ENCODE data around the gene EML4. TPM values are rescaled to one million over a fixed set of nuclear protein-coding genes. Genes with fewer than 3 reads are reported as not detected.

Gene EML4
- total and polyA plus RNA-seq, 9 donors, result 11.6 to 46.5 (median 31.5) TPM

GRCh38 chr2:42298996-42299754, 130.0 kb downstream of the EML4 start:
- intact Hi-C loops (cut with DNase I), result no loop called here
- DNase-seq, result no peak
- no peaks in the 10 kb centered on the region for H3K27me3 ChIP-seq
- 95 to 97% (median 96%) methylated on average over 3 of the region's 3 CpGs for WGBS, 3 donors
- H3K9me3 ChIP-seq, result no peaks in the 10 kb centered on the region
- H3K4me3 ChIP-seq, result no peak overlapping the region
- no peaks in the 10 kb centered on the region for H3K4me1 ChIP-seq (ENCODE audit: insufficient read depth)
- H3K36me3 ChIP-seq, result no peaks in the 10 kb centered on the region
- no peak overlapping the region for H3K27ac ChIP-seq
- TF ChIP-seq CTCF (IDR thresholded peaks at IDR 0.05) (no peak), EP300 (IDR thresholded peaks at IDR 0.05) (no peak), POLR2A (IDR thresholded peaks at IDR 0.05) (no peak)

- Histone ChIP-seq H3K27me3 (no peaks in the 10 kb centered on the region), H3K9me3 (no peaks in the 10 kb centered on the region), H3K36me3 (no peaks in the 10 kb centered on the region), H3K4me1 (ENCODE audit: insufficient read depth) (no peaks in the 10 kb centered on the region), H3K27ac (no peak overlapping the region), H3K4me3 (no peak overlapping the region)
- TF ChIP-seq CTCF (IDR thresholded peaks at IDR 0.05), result no peak
- TF ChIP-seq POLR2A (IDR thresholded peaks at IDR 0.05), result no peak
- no peak for TF ChIP-seq EP300 (IDR thresholded peaks at IDR 0.05)
- DNase-seq, result no peak
- intact Hi-C loops (cut with DNase I), result no loop called here
- WGBS, 3 donors, result 52 to 62% (median 54%) methylated on average over 2 of the region's 2 CpGs
Observed at GRCh38 chr2:42300527-42300926, 131.4 kb downstream of the EML4 start.

GRCh38 chr2:42303252-42303651, 134.1 kb downstream of the EML4 start:
- TF ChIP-seq CTCF (IDR thresholded peaks at IDR 0.05), result no peak
- no peak for TF ChIP-seq EP300 (IDR thresholded peaks at IDR 0.05)
- no peak for TF ChIP-seq POLR2A (IDR thresholded peaks at IDR 0.05)
- Histone ChIP-seq H3K4me1 (ENCODE audit: insufficient read depth) (no peaks in the 10 kb centered on the region), H3K36me3 (no peaks in the 10 kb centered on the region), H3K27me3 (no peaks in the 10 kb centered on the region), H3K9me3 (no peaks in the 10 kb centered on the region), H3K4me3 (no peak overlapping the region), H3K27ac (no peak overlapping the region)
- intact Hi-C loops (cut with DNase I), result no loop called here
- no peak for DNase-seq
- 86 to 92% (median 87%) methylated on average over 3 of the region's 3 CpGs for WGBS, 3 donors

GRCh38 chr2:42304059-42304713, 135.0 kb downstream of the EML4 start:
- H3K4me3 ChIP-seq, result no peak overlapping the region
- H3K36me3 ChIP-seq, result no peaks in the 10 kb centered on the region
- intact Hi-C loops (cut with DNase I), result no loop called here
- 92 to 96% (median 95%) methylated on average over 2 of the region's 2 CpGs for WGBS, 3 donors
- no peaks in the 10 kb centered on the region for H3K9me3 ChIP-seq
- H3K27me3 ChIP-seq, result no peaks in the 10 kb centered on the region
- H3K4me1 ChIP-seq (ENCODE audit: insufficient read depth), result no peaks in the 10 kb centered on the region
- H3K27ac ChIP-seq, result no peak overlapping the region
- TF ChIP-seq CTCF (IDR thresholded peaks at IDR 0.05) (no peak), POLR2A (IDR thresholded peaks at IDR 0.05) (no peak), EP300 (IDR thresholded peaks at IDR 0.05) (no peak)
- no peak for DNase-seq

Measured in ovary (tissue), 9 donors.